OCI-LY1 (cell line): Measurements from ENCODE around the gene EEF2K.

Source experiments
- H2AFZ ChIP-seq: fragments of 200-600 bp; sonication (generic), shearing (Covaris generic); 2 replicates; pipeline ENCODE4 v1.6.0; 2014; ENCODE audit warnings: antibody characterized with exemption, mild to moderate bottlenecking, low read length
- H3F3A ChIP-seq: fragments of 200-600 bp; sonication (generic), shearing (Covaris generic); 2 replicates; pipeline ENCODE4 v1.6.0; 2014; ENCODE audit warnings: mild to moderate bottlenecking, antibody characterized with exemption, low read length, moderate library complexity; ENCODE audit not compliant: insufficient read depth
- H3K27ac ChIP-seq: fragments of 200-600 bp; sonication (generic); 2 replicates; pipeline ENCODE4 v1.5.1; 2014; ENCODE audit warnings: low read length, mixed run types, mild to moderate bottlenecking, low read depth; ENCODE audit not compliant: poor library complexity, severe bottlenecking
- H3K27me3 ChIP-seq: fragments of 200-600 bp; sonication (generic); 2 replicates; pipeline ENCODE4 v1.6.0; 2014; ENCODE audit warnings: antibody characterized with exemption, mild to moderate bottlenecking, low read length, moderate library complexity; ENCODE audit not compliant: insufficient read depth
- H3K36me3 ChIP-seq: fragments of 200-600 bp; sonication (generic); 2 replicates; pipeline ENCODE4 v1.6.1; 2014; ENCODE audit warnings: mild to moderate bottlenecking, antibody characterized with exemption, low read length, moderate library complexity, mixed read lengths; ENCODE audit not compliant: insufficient read depth
- H3K4me1 ChIP-seq: fragments of 200-600 bp; sonication (generic); 2 replicates; pipeline ENCODE4 v1.5.1; 2014; ENCODE audit warnings: mild to moderate bottlenecking, low read length, moderate library complexity; ENCODE audit not compliant: insufficient read depth, severe bottlenecking
- H3K4me2 ChIP-seq: fragments of 200-600 bp; sonication (generic), shearing (Covaris generic); 2 replicates; pipeline ENCODE4 v1.6.1; 2014; ENCODE audit warnings: low read length
- H3K4me3 ChIP-seq: fragments of 200-600 bp; sonication (generic); 2 replicates; pipeline ENCODE4 v1.5.1; 2014; ENCODE audit warnings: low read length, low read depth, mild to moderate bottlenecking, mixed read lengths; ENCODE audit not compliant: poor library complexity, severe bottlenecking
- H3K79me2 ChIP-seq: fragments of 200-600 bp; shearing (Covaris generic); 2 replicates; pipeline ENCODE4 v1.6.1; 2016; ENCODE audit warnings: mixed run types, low read length, mixed read lengths; ENCODE audit not compliant: insufficient read depth
- H3K9ac ChIP-seq: fragments of 200-600 bp; sonication (generic), shearing (Covaris generic); 2 replicates; pipeline ENCODE4 v1.6.1; 2014; ENCODE audit warnings: mild to moderate bottlenecking, low read length, mixed read lengths
- H3K9me2 ChIP-seq: fragments of 200-600 bp; sonication (generic), shearing (Covaris generic); 2 replicates; pipeline ENCODE4 v1.6.1; 2014; ENCODE audit warnings: low read depth, mild to moderate bottlenecking, low read length, mixed read lengths
- H3K9me3 ChIP-seq: fragments of 200-600 bp; shearing (Covaris generic); 2 replicates; pipeline ENCODE4 v1.6.1; 2014; ENCODE audit warnings: low read length, mixed read lengths
- H4K20me1 ChIP-seq: fragments of 200-600 bp; sonication (generic), shearing (Covaris generic); 2 replicates; pipeline ENCODE4 v1.6.0; 2016; ENCODE audit warnings: mild to moderate bottlenecking, low read length; ENCODE audit not compliant: insufficient read depth
- CTCF ChIP-seq: fragments of 200-600 bp; sonication (generic), shearing (Covaris generic); IDR thresholded peaks from 2 replicates; pipeline ENCODE4 v1.5.1; 2017; ENCODE audit warnings: mild to moderate bottlenecking, antibody characterized with exemption, low read length, moderate library complexity, mixed read lengths
- EZH2 ChIP-seq: fragments of 200-600 bp; sonication (generic), shearing (Covaris generic); IDR thresholded peaks from 2 replicates; pipeline ENCODE4 v1.8.0; 2017; ENCODE audit warnings: borderline replicate concordance, mixed run types, mild to moderate bottlenecking, antibody characterized with exemption, low read length, moderate library complexity, mixed read lengths

The EEF2K gene

DNA sequence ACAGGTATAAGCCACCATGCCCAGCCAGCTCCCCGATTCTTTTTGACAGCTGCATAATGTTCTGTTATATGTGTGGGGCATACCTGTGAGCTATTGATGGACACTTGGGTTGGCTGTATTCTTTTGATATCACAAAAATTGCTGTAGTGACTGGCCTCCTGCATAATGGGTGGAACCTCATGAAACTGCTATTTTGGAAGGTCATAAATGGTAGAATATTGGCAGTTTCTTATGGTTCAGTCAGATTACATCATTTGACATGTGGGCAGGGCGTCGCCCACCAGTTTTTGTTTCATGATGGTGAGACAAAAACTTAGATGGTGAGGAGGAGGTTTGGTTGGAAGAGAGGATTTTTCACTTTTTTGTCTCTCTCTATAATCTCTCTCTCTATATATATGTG is 64.4 kb downstream of the EEF2K start:
- no peaks in the 10 kb centered on the region for H3K4me1 ChIP-seq
- H3F3A ChIP-seq: no peaks in the 10 kb centered on the region
- H3K79me2 ChIP-seq: no peaks in the 10 kb centered on the region
- H3K9me2 ChIP-seq: no peaks in the 10 kb centered on the region
- no peaks in the 10 kb centered on the region for H3K27me3 ChIP-seq
- H2AFZ ChIP-seq: no peak overlapping the region
- no peak overlapping the region for H3K4me2 ChIP-seq
- no peak overlapping the region for H3K4me3 ChIP-seq
- H3K36me3 ChIP-seq: peaks cover 65% of the 10 kb centered on the region
- TF ChIP-seq CTCF (no peak), EZH2 (no peak)
- H3K27ac ChIP-seq: no peak overlapping the region
- H3K9me3 ChIP-seq: no peaks in the 10 kb centered on the region
- H3K9ac ChIP-seq: no peak overlapping the region
- H4K20me1 ChIP-seq: no peaks in the 10 kb centered on the region

GRCh38 chr16:22272870-22273650 is 67.0 kb downstream of the EEF2K start:
- Histone ChIP-seq H3K27me3 (no peaks in the 10 kb centered on the region), H4K20me1 (no peaks in the 10 kb centered on the region), H3K36me3 (peaks cover 66% of the 10 kb centered on the region), H3F3A (no peaks in the 10 kb centered on the region), H3K4me3 (no peak overlapping the region), H3K9ac (no peak overlapping the region), H3K4me1 (no peaks in the 10 kb centered on the region), H3K9me3 (no peaks in the 10 kb centered on the region), H2AFZ (no peak overlapping the region), H3K9me2 (no peaks in the 10 kb centered on the region), H3K79me2 (no peaks in the 10 kb centered on the region), H3K27ac (no peak overlapping the region), H3K4me2 (no peak overlapping the region)
- TF ChIP-seq EZH2: no peak
- no peak for TF ChIP-seq CTCF

GRCh38 chr16:22274916-22275315 is 68.8 kb downstream of the EEF2K start:
- Histone ChIP-seq H4K20me1 (no peaks in the 10 kb centered on the region), H3K9ac (no peak overlapping the region), H3K9me3 (no peaks in the 10 kb centered on the region), H3K79me2 (no peaks in the 10 kb centered on the region), H3K4me2 (no peak overlapping the region), H3K27me3 (no peaks in the 10 kb centered on the region), H3K4me3 (no peak overlapping the region), H3K9me2 (no peaks in the 10 kb centered on the region), H3F3A (no peaks in the 10 kb centered on the region), H3K36me3 (peaks cover 60% of the 10 kb centered on the region), H2AFZ (no peak overlapping the region), H3K4me1 (no peaks in the 10 kb centered on the region), H3K27ac (no peak overlapping the region)
- TF ChIP-seq EZH2: no peak
- no peak for TF ChIP-seq CTCF
